ENCODE measurements around the gene RHOG. TPM values are rescaled to one million over a fixed set of nuclear protein-coding genes. Genes with fewer than 3 reads are reported as not detected.

Gene RHOG
- total and polyA plus RNA-seq, 9 of the 15 experiments (the other 6 are each of a cell fraction or from before 2014, with no cell fraction given), result 22.6 to 162 (median 80.3) TPM

DNA sequence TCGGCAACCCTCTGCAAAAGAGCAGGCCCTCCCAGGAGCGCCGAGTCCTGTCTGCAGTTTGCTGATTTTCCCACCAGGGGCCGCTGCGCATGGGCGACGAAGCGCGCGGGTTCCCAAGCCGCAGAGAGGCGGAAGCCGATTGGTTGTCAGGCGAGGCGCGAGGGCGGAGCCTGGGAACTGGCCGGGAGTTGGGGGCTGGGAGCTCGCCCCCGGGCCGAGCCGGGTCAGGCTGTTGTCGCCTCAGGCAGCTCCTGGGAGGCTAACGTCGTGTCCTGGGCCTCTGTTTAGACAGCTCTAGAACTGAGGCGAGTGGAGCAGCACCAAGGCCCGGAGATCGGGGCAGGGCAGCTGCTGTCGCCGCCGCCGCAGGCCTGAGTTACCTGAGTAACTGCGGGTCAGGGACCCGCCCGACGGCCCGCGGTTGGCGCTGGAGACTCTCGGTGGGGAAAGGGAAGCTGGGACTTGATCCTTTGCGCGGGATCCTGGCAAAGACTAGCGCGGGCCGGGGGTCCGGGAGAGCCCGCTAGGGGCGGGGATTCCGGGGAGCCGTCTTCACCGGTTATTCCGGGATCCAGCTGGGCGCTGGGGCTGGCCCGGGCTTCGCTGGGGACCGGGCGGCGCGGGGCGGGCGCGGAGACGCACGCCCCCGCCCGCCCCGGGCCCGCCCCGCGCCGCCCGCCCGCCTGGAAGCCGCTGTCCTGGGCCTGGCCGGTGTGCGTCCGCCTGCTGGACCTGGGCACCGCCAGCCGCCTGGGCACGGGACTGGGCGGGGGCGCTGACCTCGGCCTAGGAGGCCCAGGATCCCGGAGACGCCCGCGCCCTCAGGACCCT lies 14.4 kb upstream of the RHOG start, which contains the start of gene STIM1 (continued):
- TF ChIP-seq, protein P1, sequence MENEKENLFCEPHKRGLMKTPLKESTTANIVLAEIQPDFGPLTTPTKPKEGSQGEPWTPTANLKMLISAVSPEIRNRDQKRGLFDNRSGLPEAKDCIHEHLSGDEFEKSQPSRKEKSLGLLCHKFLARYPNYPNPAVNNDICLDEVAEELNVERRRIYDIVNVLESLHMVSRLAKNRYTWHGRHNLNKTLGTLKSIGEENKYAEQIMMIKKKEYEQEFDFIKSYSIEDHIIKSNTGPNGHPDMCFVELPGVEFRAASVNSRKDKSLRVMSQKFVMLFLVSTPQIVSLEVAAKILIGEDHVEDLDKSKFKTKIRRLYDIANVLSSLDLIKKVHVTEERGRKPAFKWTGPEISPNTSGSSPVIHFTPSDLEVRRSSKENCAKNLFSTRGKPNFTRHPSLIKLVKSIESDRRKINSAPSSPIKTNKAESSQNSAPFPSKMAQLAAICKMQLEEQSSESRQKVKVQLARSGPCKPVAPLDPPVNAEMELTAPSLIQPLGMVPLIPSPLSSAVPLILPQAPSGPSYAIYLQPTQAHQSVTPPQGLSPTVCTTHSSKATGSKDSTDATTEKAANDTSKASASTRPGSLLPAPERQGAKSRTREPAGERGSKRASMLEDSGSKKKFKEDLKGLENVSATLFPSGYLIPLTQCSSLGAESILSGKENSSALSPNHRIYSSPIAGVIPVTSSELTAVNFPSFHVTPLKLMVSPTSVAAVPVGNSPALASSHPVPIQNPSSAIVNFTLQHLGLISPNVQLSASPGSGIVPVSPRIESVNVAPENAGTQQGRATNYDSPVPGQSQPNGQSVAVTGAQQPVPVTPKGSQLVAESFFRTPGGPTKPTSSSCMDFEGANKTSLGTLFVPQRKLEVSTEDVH (IDR thresholded peaks at IDR 0.05; ENCODE audit: low read depth, partially characterized antibody), result peak; percentile 65
- TF ChIP-seq, protein P2, sequence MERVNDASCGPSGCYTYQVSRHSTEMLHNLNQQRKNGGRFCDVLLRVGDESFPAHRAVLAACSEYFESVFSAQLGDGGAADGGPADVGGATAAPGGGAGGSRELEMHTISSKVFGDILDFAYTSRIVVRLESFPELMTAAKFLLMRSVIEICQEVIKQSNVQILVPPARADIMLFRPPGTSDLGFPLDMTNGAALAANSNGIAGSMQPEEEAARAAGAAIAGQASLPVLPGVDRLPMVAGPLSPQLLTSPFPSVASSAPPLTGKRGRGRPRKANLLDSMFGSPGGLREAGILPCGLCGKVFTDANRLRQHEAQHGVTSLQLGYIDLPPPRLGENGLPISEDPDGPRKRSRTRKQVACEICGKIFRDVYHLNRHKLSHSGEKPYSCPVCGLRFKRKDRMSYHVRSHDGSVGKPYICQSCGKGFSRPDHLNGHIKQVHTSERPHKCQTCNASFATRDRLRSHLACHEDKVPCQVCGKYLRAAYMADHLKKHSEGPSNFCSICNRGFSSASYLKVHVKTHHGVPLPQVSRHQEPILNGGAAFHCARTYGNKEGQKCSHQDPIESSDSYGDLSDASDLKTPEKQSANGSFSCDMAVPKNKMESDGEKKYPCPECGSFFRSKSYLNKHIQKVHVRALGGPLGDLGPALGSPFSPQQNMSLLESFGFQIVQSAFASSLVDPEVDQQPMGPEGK (CRISPR knock-in tag; IDR thresholded peaks at IDR 0.05; ENCODE audit: borderline replicate concordance), result no peak
- TF ChIP-seq TCF7L2 (IDR thresholded peaks at IDR 0.05; ENCODE audit: low read depth, low read length) (no peak), ZFX (CRISPR knock-in tag; IDR thresholded peaks at IDR 0.05) (peak; percentile 82), HNRNPUL1 (IDR thresholded peaks at IDR 0.05; ENCODE audit: low read length) (no peak), ZNF212 (CRISPR knock-in tag; IDR thresholded peaks at IDR 0.05) (no peak), HDAC1 (IDR thresholded peaks at IDR 0.05) (peak in 1 of 2 experiments; percentile 81; a peak in 2 of 4 replicates), SPI1 (IDR thresholded peaks at IDR 0.05; ENCODE audit: borderline replicate concordance, low read depth, low read length) (no peak), NRF1 (conservative IDR thresholded peaks at IDR 0.05 in 1 of 2, IDR thresholded peaks at IDR 0.05 in 1 of 2) (peak; percentile 85 to 88), ZNF766 (CRISPR knock-in tag; conservative IDR thresholded peaks at IDR 0.05) (0 out of 2 replicates have a peak, but pooled peaks have one; percentile 2)
- TF ChIP-seq, protein P3, sequence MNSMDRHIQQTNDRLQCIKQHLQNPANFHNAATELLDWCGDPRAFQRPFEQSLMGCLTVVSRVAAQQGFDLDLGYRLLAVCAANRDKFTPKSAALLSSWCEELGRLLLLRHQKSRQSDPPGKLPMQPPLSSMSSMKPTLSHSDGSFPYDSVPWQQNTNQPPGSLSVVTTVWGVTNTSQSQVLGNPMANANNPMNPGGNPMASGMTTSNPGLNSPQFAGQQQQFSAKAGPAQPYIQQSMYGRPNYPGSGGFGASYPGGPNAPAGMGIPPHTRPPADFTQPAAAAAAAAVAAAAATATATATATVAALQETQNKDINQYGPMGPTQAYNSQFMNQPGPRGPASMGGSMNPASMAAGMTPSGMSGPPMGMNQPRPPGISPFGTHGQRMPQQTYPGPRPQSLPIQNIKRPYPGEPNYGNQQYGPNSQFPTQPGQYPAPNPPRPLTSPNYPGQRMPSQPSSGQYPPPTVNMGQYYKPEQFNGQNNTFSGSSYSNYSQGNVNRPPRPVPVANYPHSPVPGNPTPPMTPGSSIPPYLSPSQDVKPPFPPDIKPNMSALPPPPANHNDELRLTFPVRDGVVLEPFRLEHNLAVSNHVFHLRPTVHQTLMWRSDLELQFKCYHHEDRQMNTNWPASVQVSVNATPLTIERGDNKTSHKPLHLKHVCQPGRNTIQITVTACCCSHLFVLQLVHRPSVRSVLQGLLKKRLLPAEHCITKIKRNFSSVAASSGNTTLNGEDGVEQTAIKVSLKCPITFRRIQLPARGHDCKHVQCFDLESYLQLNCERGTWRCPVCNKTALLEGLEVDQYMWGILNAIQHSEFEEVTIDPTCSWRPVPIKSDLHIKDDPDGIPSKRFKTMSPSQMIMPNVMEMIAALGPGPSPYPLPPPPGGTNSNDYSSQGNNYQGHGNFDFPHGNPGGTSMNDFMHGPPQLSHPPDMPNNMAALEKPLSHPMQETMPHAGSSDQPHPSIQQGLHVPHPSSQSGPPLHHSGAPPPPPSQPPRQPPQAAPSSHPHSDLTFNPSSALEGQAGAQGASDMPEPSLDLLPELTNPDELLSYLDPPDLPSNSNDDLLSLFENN (IDR thresholded peaks at IDR 0.05; ENCODE audit: low read depth in 2 of 2, low read length in 2 of 2), result no peak
- TF ChIP-seq, protein P4, sequence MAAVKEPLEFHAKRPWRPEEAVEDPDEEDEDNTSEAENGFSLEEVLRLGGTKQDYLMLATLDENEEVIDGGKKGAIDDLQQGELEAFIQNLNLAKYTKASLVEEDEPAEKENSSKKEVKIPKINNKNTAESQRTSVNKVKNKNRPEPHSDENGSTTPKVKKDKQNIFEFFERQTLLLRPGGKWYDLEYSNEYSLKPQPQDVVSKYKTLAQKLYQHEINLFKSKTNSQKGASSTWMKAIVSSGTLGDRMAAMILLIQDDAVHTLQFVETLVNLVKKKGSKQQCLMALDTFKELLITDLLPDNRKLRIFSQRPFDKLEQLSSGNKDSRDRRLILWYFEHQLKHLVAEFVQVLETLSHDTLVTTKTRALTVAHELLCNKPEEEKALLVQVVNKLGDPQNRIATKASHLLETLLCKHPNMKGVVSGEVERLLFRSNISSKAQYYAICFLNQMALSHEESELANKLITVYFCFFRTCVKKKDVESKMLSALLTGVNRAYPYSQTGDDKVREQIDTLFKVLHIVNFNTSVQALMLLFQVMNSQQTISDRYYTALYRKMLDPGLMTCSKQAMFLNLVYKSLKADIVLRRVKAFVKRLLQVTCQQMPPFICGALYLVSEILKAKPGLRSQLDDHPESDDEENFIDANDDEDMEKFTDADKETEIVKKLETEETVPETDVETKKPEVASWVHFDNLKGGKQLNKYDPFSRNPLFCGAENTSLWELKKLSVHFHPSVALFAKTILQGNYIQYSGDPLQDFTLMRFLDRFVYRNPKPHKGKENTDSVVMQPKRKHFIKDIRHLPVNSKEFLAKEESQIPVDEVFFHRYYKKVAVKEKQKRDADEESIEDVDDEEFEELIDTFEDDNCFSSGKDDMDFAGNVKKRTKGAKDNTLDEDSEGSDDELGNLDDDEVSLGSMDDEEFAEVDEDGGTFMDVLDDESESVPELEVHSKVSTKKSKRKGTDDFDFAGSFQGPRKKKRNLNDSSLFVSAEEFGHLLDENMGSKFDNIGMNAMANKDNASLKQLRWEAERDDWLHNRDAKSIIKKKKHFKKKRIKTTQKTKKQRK (IDR thresholded peaks at IDR 0.05; ENCODE audit: borderline replicate concordance, low read depth, low read length), result no peak
- TF ChIP-seq, protein P5, sequence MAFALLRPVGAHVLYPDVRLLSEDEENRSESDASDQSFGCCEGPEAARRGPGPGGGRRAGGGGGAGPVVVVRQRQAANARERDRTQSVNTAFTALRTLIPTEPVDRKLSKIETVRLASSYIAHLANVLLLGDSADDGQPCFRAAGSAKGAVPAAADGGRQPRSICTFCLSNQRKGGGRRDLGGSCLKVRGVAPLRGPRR (CRISPR knock-in tag; IDR thresholded peaks at IDR 0.05), result no peak

Measured in K562 (cell line).